ENCODE data around the gene LY86.

Gene LY86

DNA sequence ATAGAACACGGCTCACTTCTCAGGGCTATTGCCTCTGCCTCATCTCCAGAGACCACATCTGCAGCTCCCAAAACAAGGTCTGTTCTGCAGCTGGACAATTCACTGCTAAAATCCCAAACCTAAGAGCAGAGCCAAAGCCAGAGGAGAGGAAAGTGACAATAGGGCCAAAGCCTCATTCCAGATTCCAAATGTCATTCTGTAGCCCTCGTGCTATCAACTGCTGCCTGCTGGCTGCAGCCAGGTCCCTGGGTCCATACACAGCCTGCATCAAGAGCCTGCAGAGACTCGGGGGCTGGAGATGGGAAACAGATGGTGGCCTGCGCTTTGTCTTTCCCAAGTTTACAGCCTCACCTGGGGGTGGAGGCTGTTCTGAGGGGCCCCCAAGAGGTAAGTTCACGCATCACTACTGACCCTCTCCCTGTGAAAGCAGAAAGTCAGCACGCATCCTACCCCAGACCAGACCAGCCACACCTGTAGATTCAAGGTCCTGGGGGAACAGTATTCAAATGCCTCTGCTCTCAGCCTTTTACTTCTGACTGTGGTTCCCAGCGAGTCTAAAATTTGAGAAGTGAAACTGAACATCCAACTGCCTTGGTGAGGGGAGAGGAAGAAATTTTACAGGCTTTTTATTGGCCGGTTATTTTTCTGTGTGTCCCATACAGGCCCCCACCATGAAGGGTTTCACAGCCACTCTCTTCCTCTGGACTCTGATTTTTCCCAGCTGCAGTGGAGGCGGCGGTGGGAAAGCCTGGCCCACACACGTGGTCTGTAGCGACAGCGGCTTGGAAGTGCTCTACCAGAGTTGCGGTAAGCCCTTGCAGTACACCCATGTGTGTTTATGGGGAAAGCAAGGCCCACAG lies at the start of gene LY86:
TSS of gene LY86 (plus strand) at position 657 of the 860 bp plus-strand sequence. CDS start at position 672, 15 bp downstream.
- Histone ChIP-seq H3K27me3 (ENCODE audit: control insufficient read depth in 2 of 2, insufficient read depth in 2 of 2, low read length in 2 of 2) (no peaks in the 10 kb centered on the region), H3K36me3 (ENCODE audit: control insufficient read depth in 2 of 2, insufficient read depth in 2 of 2, low read length in 2 of 2) (no peaks in the 10 kb centered on the region), H3K9ac (ENCODE audit: low read depth in 1 of 2, low read length in 2 of 2) (no peak within 1 kb of the TSS), H3K27ac (ENCODE audit: low read depth in 2 of 2, low read length in 2 of 2) (peak within 1 kb of the TSS; percentile 23 to 34), H3K9me3 (ENCODE audit: control insufficient read depth in 2 of 2, low read length in 2 of 2) (no peaks in the 10 kb centered on the region), H3K4me3 (ENCODE audit: low read length in 2 of 2) (peak within 1 kb of the TSS in 1 of 2 donors; percentile 43), H3K4me1 (ENCODE audit: control insufficient read depth in 2 of 2, insufficient read depth in 2 of 2, low read length in 2 of 2) (peaks cover 0 to 2% of the 10 kb centered on the region in 2 donors)

DNA sequence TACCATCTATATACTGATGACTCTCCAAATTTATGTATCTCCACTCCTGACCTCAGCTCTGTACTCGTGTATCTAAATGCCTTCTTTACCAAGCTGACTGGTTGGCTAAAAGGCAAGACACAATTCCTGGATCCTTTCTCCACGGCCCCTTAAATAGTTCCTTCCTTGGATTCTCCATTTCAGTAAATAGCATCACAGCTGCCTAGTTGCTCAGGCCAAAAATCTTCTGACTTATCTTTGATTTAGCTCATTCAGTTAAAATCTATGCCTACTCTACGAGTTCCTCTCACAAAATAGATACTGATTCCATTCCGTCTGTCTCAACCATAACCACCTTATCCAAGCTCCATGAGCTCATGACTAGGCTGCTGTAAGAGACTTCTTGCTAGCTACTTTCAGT lies 49.5 kb upstream of the LY86 start:
- no peak overlapping the region for H3K4me3 ChIP-seq (ENCODE audit: low read length in 2 of 2)
- no peaks in the 10 kb centered on the region for H3K4me1 ChIP-seq (ENCODE audit: control insufficient read depth in 2 of 2, insufficient read depth in 2 of 2, low read length in 2 of 2)
- H3K27me3 ChIP-seq (ENCODE audit: control insufficient read depth in 2 of 2, insufficient read depth in 2 of 2, low read length in 2 of 2), result peaks cover 0 to 2% of the 10 kb centered on the region in 2 donors
- H3K9ac ChIP-seq (ENCODE audit: low read depth in 1 of 2, low read length in 2 of 2), result no peak overlapping the region
- peak overlapping the region in 1 of 2 donors; percentile 29 for H3K27ac ChIP-seq (ENCODE audit: low read depth in 2 of 2, low read length in 2 of 2)
- H3K36me3 ChIP-seq (ENCODE audit: control insufficient read depth in 2 of 2, insufficient read depth in 2 of 2, low read length in 2 of 2), result no peaks in the 10 kb centered on the region
- H3K9me3 ChIP-seq (ENCODE audit: control insufficient read depth in 2 of 2, low read length in 2 of 2), result no peaks in the 10 kb centered on the region

DNA sequence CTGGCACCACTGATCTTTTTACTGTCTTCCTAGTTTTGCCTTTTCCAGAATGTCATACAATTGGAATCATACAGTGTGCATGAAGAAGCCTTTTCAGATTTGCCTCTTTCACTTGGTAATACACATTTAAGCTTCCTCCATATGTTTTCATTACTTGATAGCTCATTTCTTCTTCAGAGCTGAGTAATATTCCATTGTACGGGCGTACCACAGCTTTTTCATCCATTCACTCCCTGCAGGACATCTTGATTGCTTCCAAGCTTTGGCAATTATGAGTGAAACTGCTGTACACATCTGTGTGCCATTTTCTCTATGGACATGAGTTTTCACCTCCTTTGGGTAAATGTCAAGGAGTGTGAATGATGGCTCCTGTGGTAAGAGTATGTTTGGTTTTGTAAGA lies 46.2 kb upstream of the LY86 start:
- H3K4me3 ChIP-seq (ENCODE audit: low read length in 2 of 2), result no peak overlapping the region
- no peak overlapping the region for H3K9ac ChIP-seq (ENCODE audit: low read depth in 1 of 2, low read length in 2 of 2)
- no peaks in the 10 kb centered on the region for H3K9me3 ChIP-seq (ENCODE audit: control insufficient read depth in 2 of 2, low read length in 2 of 2)
- H3K36me3 ChIP-seq (ENCODE audit: control insufficient read depth in 2 of 2, insufficient read depth in 2 of 2, low read length in 2 of 2), result no peaks in the 10 kb centered on the region
- H3K27me3 ChIP-seq (ENCODE audit: control insufficient read depth in 2 of 2, insufficient read depth in 2 of 2, low read length in 2 of 2), result peaks cover 10 to 23% of the 10 kb centered on the region in 2 donors
- H3K4me1 ChIP-seq (ENCODE audit: control insufficient read depth in 2 of 2, insufficient read depth in 2 of 2, low read length in 2 of 2), result peaks cover 0 to 7% of the 10 kb centered on the region in 2 donors
- H3K27ac ChIP-seq (ENCODE audit: low read depth in 2 of 2, low read length in 2 of 2), result peak overlapping the region; percentile 35

DNA sequence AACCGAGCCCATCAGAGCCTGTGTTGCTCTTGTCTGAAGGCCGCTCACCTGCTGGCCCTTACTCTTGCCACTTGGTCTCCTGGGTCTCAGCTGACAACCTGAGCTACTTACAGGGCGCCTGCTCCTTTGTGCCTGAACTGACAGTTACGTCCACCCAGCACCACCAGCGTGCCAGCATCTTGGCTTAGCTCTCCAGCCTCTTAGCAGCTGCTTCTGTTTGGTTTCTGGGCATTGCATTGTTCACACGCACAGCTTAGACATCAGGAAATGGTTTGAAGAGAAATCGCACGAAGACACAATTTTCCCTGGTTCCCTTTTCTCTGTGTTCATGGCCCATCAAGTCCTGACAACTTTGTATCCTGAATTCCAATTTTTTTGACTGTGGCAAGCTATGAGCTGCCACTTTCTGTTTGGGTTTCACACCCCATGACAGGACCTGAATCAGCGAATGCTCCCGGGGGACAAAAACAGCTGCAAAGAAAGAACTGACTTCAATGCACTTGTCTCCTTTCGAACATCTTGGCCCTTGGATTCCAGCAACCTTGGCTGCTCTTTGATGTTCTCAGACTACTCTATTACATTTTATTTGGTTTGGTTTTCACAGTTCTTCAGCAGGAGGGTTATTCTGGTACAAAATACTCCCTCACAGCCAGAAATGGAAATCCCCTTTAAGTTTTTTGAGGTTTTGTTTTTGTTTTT lies 45.2 kb upstream of the LY86 start:
- Histone ChIP-seq H3K9ac (ENCODE audit: low read depth in 1 of 2, low read length in 2 of 2) (no peak overlapping the region), H3K36me3 (ENCODE audit: control insufficient read depth in 2 of 2, insufficient read depth in 2 of 2, low read length in 2 of 2) (no peaks in the 10 kb centered on the region), H3K4me3 (ENCODE audit: low read length in 2 of 2) (no peak overlapping the region), H3K27ac (ENCODE audit: low read depth in 2 of 2, low read length in 2 of 2) (peak overlapping the region; percentile 35), H3K9me3 (ENCODE audit: control insufficient read depth in 2 of 2, low read length in 2 of 2) (no peaks in the 10 kb centered on the region), H3K4me1 (ENCODE audit: control insufficient read depth in 2 of 2, insufficient read depth in 2 of 2, low read length in 2 of 2) (peaks cover 0 to 7% of the 10 kb centered on the region in 2 donors), H3K27me3 (ENCODE audit: control insufficient read depth in 2 of 2, insufficient read depth in 2 of 2, low read length in 2 of 2) (peaks cover 14 to 23% of the 10 kb centered on the region in 2 donors)

DNA sequence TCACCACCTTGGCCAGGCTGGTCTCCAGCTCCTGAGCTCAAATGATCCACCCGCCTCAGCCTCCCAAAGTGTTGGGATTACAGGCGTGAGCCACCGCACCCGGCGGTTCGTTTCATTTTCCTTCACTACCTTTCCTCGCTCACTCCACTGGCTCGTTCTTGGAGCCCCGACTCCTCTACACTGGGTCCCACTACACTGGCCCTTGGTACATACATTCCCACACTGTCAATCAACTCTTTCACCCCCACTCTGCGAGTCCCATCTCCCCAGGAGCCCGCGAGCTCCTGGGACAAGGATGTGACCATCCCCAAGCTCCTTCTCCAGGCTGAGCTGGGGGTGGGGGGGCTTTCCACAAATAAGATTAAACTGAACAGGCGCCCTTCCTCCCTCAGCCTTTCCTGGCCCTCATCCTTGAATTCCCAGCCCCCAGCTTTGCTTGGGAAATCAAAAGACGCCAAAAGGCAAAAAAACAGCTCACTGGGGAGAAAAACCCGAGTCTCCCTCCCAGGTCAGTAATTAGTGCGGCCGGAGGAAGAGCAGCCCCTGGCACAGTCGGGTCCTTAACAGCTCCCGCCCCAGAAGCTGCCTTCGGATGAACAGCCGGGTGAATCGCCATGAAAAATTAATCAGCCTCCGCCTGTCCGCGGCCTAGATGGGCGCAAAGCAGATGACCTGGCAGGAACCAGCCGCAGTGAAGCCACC lies 42.8 kb upstream of the LY86 start:
- Histone ChIP-seq H3K4me1 (ENCODE audit: control insufficient read depth in 2 of 2, insufficient read depth in 2 of 2, low read length in 2 of 2) (peaks cover 0 to 7% of the 10 kb centered on the region in 2 donors), H3K36me3 (ENCODE audit: control insufficient read depth in 2 of 2, insufficient read depth in 2 of 2, low read length in 2 of 2) (no peaks in the 10 kb centered on the region), H3K27me3 (ENCODE audit: control insufficient read depth in 2 of 2, insufficient read depth in 2 of 2, low read length in 2 of 2) (peaks cover 14 to 26% of the 10 kb centered on the region in 2 donors), H3K4me3 (ENCODE audit: low read length in 2 of 2) (peak overlapping the region; percentile 25 to 65), H3K27ac (ENCODE audit: low read depth in 2 of 2, low read length in 2 of 2) (no peak overlapping the region), H3K9me3 (ENCODE audit: control insufficient read depth in 2 of 2, low read length in 2 of 2) (no peaks in the 10 kb centered on the region), H3K9ac (ENCODE audit: low read depth in 1 of 2, low read length in 2 of 2) (no peak overlapping the region)

DNA sequence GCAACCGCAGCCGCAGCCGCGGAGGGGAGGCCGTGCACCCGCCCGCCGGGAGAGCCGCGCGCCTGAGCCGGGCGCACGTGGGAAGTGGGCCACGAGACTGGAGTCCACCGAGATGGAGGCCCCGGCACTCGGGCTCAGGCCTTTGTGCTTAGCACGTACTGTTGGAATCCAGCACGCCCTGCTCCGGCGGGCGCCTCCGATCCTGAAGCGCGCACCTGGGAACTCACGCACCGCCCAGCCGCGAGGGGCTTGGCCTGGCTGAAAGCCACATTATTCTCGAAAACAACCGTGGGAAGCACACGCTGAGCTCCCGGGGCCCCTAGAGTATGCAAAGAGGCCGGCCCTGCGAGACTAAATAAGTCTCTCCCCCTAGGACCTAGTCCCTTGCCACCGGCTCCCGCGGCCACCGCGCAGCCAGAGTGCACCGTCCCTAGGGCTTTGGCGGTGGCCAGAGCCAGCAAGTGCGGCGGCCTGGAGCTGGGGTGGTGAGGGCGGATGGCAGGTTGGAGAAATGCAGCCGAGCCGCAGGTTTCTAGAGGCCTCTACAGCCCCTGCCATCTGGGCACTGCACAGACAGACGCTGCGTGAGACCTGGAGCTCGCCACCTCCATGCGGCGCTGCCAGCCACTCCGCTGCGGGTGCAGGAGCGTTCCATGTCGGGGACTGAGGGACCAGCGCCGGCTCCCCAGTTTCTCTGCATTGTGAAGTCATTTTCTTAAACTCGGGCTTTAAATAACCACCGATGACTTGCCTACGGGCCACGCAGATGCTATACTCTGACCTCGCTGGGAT lies 42.0 kb upstream of the LY86 start:
- H3K27ac ChIP-seq (ENCODE audit: low read depth in 2 of 2, low read length in 2 of 2), result no peak overlapping the region
- H3K4me3 ChIP-seq (ENCODE audit: low read length in 2 of 2), result peak overlapping the region; percentile 25 to 65
- H3K9ac ChIP-seq (ENCODE audit: low read depth in 1 of 2, low read length in 2 of 2), result no peak overlapping the region
- peaks cover 14 to 26% of the 10 kb centered on the region in 2 donors for H3K27me3 ChIP-seq (ENCODE audit: control insufficient read depth in 2 of 2, insufficient read depth in 2 of 2, low read length in 2 of 2)
- peaks cover 0 to 7% of the 10 kb centered on the region in 2 donors for H3K4me1 ChIP-seq (ENCODE audit: control insufficient read depth in 2 of 2, insufficient read depth in 2 of 2, low read length in 2 of 2)
- no peaks in the 10 kb centered on the region for H3K9me3 ChIP-seq (ENCODE audit: control insufficient read depth in 2 of 2, low read length in 2 of 2)
- H3K36me3 ChIP-seq (ENCODE audit: control insufficient read depth in 2 of 2, insufficient read depth in 2 of 2, low read length in 2 of 2), result no peaks in the 10 kb centered on the region

DNA sequence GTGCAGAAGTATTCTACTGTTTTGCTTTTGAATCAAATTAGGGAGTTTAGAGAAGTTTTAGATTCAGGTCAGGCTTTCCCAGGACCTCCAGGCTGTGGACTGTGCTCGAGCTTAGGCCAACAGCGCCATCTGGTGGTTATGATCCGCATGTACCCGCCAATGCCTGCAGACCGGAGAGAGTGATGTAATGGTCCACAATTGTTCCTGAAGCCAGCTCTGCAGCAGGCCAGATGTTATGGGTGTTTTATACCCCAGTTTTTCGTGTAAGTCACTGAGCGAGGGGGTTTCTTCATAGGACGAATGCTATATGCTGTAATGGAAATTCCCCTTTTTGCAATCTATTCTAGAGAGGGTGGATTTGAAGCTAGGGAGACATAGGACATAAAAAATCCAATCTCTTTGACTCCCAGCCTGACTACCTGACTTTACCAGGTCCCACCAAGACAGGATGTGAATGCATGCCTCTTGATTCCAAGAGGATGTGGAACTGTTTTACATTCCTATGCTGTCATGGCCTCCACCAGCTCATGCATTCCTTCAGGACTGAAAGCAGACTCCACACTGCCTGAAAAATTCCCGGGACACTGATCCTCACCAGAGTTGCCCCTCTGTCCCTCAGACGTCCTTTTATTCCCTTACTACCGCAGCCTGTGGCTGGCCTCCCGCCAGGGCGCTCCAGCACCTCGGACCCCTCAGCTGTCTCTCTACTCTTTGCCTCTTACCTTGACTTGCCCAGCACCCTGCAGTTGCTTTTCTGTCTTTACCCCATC lies 41.2 kb upstream of the LY86 start:
- Histone ChIP-seq H3K27ac (ENCODE audit: low read depth in 2 of 2, low read length in 2 of 2) (no peak overlapping the region), H3K4me1 (ENCODE audit: control insufficient read depth in 2 of 2, insufficient read depth in 2 of 2, low read length in 2 of 2) (peaks cover 0 to 7% of the 10 kb centered on the region in 2 donors), H3K9me3 (ENCODE audit: control insufficient read depth in 2 of 2, low read length in 2 of 2) (no peaks in the 10 kb centered on the region), H3K4me3 (ENCODE audit: low read length in 2 of 2) (peak overlapping the region; percentile 25 to 65), H3K27me3 (ENCODE audit: control insufficient read depth in 2 of 2, insufficient read depth in 2 of 2, low read length in 2 of 2) (peaks cover 14 to 26% of the 10 kb centered on the region in 2 donors), H3K36me3 (ENCODE audit: control insufficient read depth in 2 of 2, insufficient read depth in 2 of 2, low read length in 2 of 2) (no peaks in the 10 kb centered on the region), H3K9ac (ENCODE audit: low read depth in 1 of 2, low read length in 2 of 2) (no peak overlapping the region)

DNA sequence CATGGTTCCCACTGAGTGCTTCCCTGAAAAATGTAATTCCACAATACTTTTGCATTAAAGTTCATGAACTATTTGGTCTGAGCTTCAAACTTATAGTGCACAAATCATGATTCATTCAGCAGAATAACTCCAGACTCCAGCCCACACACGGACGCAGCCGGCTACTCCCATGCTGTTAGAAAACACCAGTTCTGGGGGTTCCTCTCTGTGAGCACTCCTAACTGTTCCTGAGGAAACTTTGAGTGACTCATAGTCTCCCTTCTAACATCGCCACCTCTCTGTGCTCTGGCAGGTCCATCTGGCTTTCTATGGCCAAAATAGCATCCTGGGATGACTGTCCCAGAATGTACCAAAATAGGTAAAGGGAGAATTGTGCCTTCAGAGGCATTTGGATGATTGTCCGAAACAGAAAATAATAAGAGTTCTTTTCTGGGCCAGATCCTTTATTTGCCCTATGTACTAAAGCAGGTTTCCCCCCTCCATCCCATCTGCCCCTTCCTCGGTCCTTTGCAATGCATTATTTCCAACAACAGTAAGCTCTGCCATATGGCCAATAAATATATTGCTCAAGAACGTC lies 32.3 kb upstream of the LY86 start:
- H3K27me3 ChIP-seq (ENCODE audit: control insufficient read depth in 2 of 2, insufficient read depth in 2 of 2, low read length in 2 of 2), result no peaks in the 10 kb centered on the region
- no peak overlapping the region for H3K9ac ChIP-seq (ENCODE audit: low read depth in 1 of 2, low read length in 2 of 2)
- H3K36me3 ChIP-seq (ENCODE audit: control insufficient read depth in 2 of 2, insufficient read depth in 2 of 2, low read length in 2 of 2), result no peaks in the 10 kb centered on the region
- H3K4me3 ChIP-seq (ENCODE audit: low read length in 2 of 2), result no peak overlapping the region
- no peaks in the 10 kb centered on the region for H3K4me1 ChIP-seq (ENCODE audit: control insufficient read depth in 2 of 2, insufficient read depth in 2 of 2, low read length in 2 of 2)
- H3K27ac ChIP-seq (ENCODE audit: low read depth in 2 of 2, low read length in 2 of 2), result no peak overlapping the region
- no peaks in the 10 kb centered on the region for H3K9me3 ChIP-seq (ENCODE audit: control insufficient read depth in 2 of 2, low read length in 2 of 2)

All from mucosa of rectum (tissue), 2 donors.